Ishikawa (cell line): ENCODE results near the gene PTPRN2.

Experiments
- CREB1 ChIP-seq: IDR thresholded peaks from 2 replicates; pipeline ENCODE4 v1.6.1; 2012; ENCODE audit warnings: low read depth
- EP300 ChIP-seq: IDR thresholded peaks from 2 replicates; pipeline ENCODE4 v1.6.1; 2012; ENCODE audit warnings: borderline replicate concordance
- REST ChIP-seq: IDR thresholded peaks from 2 replicates; pipeline ENCODE4 v1.6.1; 2012; ENCODE audit warnings: low read depth, mild to moderate bottlenecking
- YY1 ChIP-seq: IDR thresholded peaks from 2 replicates; pipeline ENCODE4 v1.6.1; 2012; ENCODE audit warnings: low read depth
- TF ChIP-seq, protein P1 (sequence below): IDR thresholded peaks from 2 replicates; pipeline ENCODE4 v1.6.1; 2012

GRCh38 chr7:158344706-158345300 is 242.8 kb downstream of the PTPRN2 start:
- TF ChIP-seq, protein P1, sequence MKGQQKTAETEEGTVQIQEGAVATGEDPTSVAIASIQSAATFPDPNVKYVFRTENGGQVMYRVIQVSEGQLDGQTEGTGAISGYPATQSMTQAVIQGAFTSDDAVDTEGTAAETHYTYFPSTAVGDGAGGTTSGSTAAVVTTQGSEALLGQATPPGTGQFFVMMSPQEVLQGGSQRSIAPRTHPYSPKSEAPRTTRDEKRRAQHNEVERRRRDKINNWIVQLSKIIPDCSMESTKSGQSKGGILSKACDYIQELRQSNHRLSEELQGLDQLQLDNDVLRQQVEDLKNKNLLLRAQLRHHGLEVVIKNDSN = no peak
- no peak for TF ChIP-seq YY1
- no peak for TF ChIP-seq REST
- TF ChIP-seq EP300 = no peak
- TF ChIP-seq CREB1 = no peak
